ENCODE data around the gene RRN3.
A peak's percentile ranks its signal among the peaks of the same experiment; 100 is the strongest.
"Not testable (repeated sequence)": the region's sequence is repeated elsewhere in the genome, so short reads cannot be mapped to it uniquely, and the experiment has no call there.

RRN3 gene

GRCh38 chr16:15100372-15100987 lies 6.4 kb upstream of the RRN3 start:
- DNase-seq, result not testable (repeated sequence)

DNA sequence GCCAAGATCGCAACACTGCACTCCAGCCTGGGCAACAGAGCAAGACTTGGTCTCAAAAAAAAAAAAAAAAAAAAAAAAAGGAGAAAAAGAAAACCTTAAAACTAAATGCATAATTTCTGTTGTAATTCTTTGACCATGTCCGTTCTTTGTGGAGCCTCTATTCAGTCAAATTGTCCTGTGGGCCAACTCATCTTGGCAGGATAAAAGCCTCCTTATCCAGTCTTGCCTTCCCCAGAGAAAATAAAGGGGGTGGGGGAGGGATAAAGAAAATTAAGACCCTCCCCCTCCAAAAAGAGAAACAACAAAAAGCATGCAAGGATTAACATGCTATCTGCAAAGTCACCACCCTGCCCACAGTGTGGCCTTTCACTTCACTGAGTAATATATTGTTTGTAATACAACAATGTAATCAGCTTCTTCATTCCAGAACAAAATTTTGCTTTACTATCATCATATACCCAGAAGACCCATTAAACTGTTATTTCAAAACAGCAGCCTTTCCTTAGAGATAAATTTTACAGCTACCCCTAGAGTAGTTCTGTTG lies 5.4 kb upstream of the RRN3 start:
- not testable (repeated sequence) for DNase-seq

- not testable (repeated sequence) for DNase-seq
These were observed 2.5 kb upstream of the RRN3 start for GRCh38 chr16:15096583-15096972.

- DNase-seq, result peak in 1 of 2 experiments; percentile 63
These were observed 509 bp downstream of the RRN3 start for GRCh38 chr16:15093571-15093954.

- not testable (repeated sequence) for DNase-seq
These were observed 3.3 kb downstream of the RRN3 start for GRCh38 chr16:15090663-15091269.

- not testable (repeated sequence) for DNase-seq
These were observed 11.3 kb downstream of the RRN3 start for GRCh38 chr16:15082788-15083187.

DNA sequence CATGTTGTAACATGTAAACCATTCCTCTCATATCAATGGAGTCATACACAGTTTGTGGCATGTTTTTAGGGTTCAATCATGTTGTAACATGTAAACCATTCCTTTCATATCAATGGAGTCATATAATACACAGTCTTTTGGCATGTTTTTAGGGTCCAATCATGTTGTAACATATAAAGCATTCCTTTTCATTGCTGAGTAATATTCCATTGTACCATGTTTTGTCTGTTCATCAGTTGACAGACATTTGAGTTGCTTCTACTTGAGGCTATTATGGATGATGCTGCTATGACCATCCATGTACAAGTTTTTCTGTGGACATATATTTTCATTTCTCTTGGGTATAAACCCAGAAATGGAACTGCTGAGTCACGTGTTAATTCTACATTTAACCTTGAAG lies 13.2 kb downstream of the RRN3 start:
- DNase-seq, result not testable (repeated sequence)

DNA sequence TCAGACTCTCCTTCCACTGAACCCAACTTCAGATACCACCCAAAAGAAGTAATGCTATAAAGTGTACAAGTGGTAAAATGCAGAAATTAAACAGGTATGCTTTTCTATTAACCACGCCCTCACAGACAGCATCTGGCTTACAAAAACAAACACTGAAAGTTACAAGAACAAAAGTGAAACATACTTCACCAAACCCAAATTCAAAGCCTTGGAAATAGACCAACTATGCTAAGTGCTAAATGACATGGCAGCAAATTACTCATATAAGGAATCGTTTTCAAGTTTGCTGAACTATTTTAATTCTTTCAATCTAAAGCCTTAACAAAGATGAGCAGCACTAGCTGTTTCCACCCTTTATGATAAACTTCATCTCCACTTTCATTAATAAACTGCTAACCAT lies 17.9 kb downstream of the RRN3 start:
- DNase-seq, result not testable (repeated sequence)

GRCh38 chr16:15073101-15073500 lies 21.0 kb downstream of the RRN3 start:
- no peak for TF ChIP-seq GATA1 (IDR thresholded peaks at IDR 0.05; ENCODE audit: low read depth, low read length)
- TF ChIP-seq POLR2A (IDR thresholded peaks at IDR 0.05; ENCODE audit: low read length), result no peak
- DNase-seq, result no peak

DNA sequence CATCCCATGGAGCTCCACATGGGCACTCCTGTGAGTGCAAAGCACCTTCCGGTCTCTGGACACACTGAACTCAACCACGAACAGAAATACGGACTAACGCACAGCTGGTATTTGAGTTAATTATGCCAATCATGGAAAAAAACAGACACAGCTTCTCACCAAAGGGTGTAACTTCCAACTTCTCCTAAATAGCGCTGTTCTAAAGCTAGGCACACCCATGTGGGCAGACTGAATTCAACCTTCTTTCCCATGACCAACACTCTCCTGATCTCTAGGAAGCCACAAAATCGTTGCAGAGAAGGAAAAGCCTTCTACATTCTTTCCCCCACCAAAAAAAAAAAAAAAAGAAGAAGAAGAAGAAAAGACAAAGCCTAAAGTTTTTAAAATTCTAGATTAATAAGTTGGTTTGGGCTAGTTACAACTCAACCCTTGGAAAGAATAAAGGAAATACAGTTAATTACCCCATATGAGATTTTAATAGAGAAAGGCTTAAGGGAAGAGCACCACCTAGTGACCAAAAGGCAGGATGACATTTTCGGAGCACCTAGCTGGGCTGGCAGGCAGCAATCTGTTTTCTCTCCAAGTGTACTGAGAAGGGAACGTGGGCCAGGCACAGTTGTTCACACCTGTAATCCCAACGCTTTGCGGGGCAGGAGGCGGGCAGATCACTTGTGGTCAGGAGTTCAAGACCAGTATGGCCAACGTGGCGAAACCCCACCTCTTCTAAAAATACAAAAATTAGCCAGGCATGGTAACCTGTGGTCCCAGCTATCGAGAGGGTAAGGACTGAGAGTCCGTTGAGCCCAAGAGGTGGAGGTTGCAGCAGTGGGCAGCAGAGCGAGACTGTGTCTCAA lies 21.9 kb downstream of the RRN3 start:
- peak in 1 of 2 experiments; percentile 19 for DNase-seq

- not testable (repeated sequence) for DNase-seq
These were observed 23.1 kb downstream of the RRN3 start for GRCh38 chr16:15071013-15071412.

DNA sequence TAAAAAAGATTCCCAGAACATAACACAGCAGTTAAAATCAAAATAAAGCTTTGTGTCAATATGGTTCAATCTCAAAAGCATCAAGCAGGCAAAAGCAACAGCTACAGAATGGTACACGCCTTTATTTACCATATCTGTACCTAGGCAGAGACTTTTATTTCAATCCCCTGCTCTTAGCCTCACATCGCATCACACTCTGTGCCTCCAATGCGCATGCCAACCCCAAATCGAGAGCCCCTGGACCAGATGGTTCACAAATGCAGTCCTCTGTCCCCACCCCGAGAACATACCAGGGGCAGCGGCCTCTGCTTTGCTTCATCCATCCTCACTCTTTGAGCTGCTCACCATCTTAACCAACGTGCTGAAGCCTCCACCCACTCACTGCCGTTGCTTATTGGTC lies 27.4 kb downstream of the RRN3 start:
- not testable (repeated sequence) for DNase-seq

DNA sequence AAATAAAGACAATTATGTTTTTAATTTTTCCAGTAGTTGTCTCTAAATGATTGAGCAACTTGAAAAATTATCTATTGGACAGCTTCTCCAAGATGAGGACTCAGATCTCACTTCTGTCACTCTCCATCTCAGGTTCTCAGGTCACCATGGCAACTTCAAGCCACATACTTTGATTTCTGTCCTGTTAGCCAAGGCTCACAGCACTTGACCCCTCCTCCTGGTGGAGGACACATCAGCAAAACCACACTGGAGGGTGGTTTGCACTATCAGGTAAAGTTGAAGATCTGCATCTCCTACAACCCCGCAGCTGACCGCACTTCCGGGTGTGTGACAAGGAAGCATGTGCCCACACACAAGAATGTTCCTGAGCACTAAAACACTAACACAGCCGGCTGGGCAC lies 28.1 kb downstream of the RRN3 start:
- DNase-seq, result not testable (repeated sequence)

DNA sequence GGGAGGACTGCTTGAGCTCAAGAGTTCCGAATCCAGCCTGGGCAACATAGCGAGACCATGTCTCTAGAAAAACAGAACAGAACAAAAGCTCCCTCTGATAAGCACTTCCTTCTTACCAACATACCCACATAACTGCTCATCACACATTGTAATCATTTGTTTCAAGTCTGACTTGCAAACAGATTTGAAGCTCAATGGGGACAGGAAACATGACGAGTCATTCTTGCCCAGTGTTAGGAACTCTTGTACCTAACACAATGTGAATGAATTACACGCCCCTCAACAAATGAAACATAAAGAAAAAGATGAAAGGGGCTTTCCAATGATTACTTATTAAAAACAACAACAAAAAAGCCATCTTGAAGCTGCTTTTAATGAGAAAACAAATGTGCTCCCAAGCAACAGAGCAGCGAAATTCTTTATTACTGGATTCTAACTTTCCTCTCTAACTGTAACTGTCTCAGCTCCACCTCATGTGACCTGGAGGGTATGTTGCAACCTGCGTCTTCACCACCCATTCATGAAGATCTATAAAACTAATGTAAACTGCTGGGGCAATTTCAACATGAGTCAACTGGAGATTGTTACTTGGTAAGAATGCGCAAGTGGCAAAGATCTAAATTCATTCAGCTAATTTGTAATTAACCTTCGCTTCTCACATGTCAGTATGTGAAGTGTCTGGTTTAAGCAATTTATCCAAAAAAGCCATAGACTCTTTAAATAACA lies 31.8 kb downstream of the RRN3 start:
- peak in 1 of 2 experiments; percentile 11 for DNase-seq

- DNase-seq, result no peak
- no peak for TF ChIP-seq POLR2A (IDR thresholded peaks at IDR 0.05; ENCODE audit: low read length)
- TF ChIP-seq GATA1 (IDR thresholded peaks at IDR 0.05; ENCODE audit: low read depth, low read length), result no peak
These were observed 34.7 kb downstream of the RRN3 start for GRCh38 chr16:15059324-15059723.

All from erythroblast (primary cell).